Heart right ventricle (tissue), 16 donors: Measurements from ENCODE around the gene ATG16L1. TPM values are rescaled to one million over a fixed set of nuclear protein-coding genes. Genes with fewer than 3 reads are reported as not detected.

ENCODE experiments used
- ATAC-seq, 8 donors: fragments of 200-7000 bp; cut with Tn5 transposase; one replicate each; pipeline ENCODE4 v1.9.1; 2020; ENCODE audit warnings: mild to moderate bottlenecking in 8 of 8, moderate library complexity in 8 of 8, moderate number of reproducible peaks in 1 of 8
- DNase-seq, 2 donors: peaks; one replicate each; pipeline ENCODE4 v3.0.0-alpha.2; 2020
- H3K27ac ChIP-seq, 10 donors: fragments of 200-600 bp; sonication (generic) in 2 of 10; one replicate each; pipeline versions ENCODE4 v1.5.0 to v1.8.0; 2020 to 2022; ENCODE audit warnings: mild to moderate bottlenecking in 3 of 10
- H3K27me3 ChIP-seq, 7 donors: fragments of 200-600 bp; one replicate each; pipeline ENCODE4 v1.8.0; 2021 to 2022; ENCODE audit warnings: mild to moderate bottlenecking in 2 of 7
- H3K36me3 ChIP-seq, 9 donors: fragments of 200-600 bp; sonication (generic) in 1 of 9; one replicate each; pipeline versions ENCODE4 v1.5.0 to v1.8.0; 2020 to 2022; ENCODE audit warnings: mild to moderate bottlenecking in 2 of 9
- H3K4me1 ChIP-seq, 9 donors: fragments of 200-600 bp; sonication (generic) in 1 of 9; one replicate each; pipeline versions ENCODE4 v1.5.0 to v1.8.0; 2020 to 2022; ENCODE audit warnings: mild to moderate bottlenecking in 4 of 9
- H3K4me3 ChIP-seq, 10 donors: fragments of 200-600 bp; sonication (generic) in 2 of 10; one replicate each; pipeline versions ENCODE4 v1.5.0 to v1.8.0; 2020 to 2022; ENCODE audit warnings: mild to moderate bottlenecking in 7 of 10, moderate library complexity in 2 of 10
- H3K9me3 ChIP-seq, 11 donors: fragments of 200-600 bp in 10 of 11; sonication (generic) in 2 of 11; one replicate each; pipeline versions ENCODE4 v1.5.0 to v1.8.0; 2013 to 2022; ENCODE audit warnings: mild to moderate bottlenecking in 2 of 11, control low read depth in 1 of 11, moderate library complexity in 1 of 11
- WGBS, 2 donors: extraction: QIAGEN DNeasy Blood & Tissue Kit; methylation state at CpG; one replicate each; pipeline ENCODE4 v1.1.7; 2013; ENCODE audit warnings: inconsistent platforms in 1 of 2; 5-methylcytosine and 5-hydroxymethylcytosine counted together
- intact Hi-C, 10 donors: fragments of 100-400 bp; cut with DNase I; formaldehyde crosslinking; loops; one replicate each; pipeline versions ENCODE4 v1.11.1 to v1.14.2; 2022
- long read RNA-seq, 3 donors: library from polyadenylated mRNA; unstranded; transcript quantifications; one replicate each; pipeline ENCODE4 v2.0.0, GENCODE V29; 2020 to 2021
- polyA plus RNA-seq, 2 donors: library from polyadenylated mRNA; stranded (reverse); fragments of 200-250 nt; gene quantifications; one replicate each; pipeline ENCODE4 v1.2.3, GENCODE V29; 2013
- total RNA-seq, 10 donors: library from RNA; stranded (reverse); fragmentation: NEBNext Ultra II Directional in 3 of 10; extraction: Animal tissue kit (Norgen Biotek cat#: 25700) in 3 of 10; gene quantifications; one replicate each; pipeline versions ENCODE4 v1.2.1 to v1.2.4, GENCODE V29; 2021 to 2023
- TF ChIP-seq, protein P1 (sequence below), 9 donors: fragments of 200-600 bp; sonication (generic) in 2 of 9; IDR thresholded peaks; one replicate each; pipeline versions ENCODE4 v1.5.0 to v1.8.0; 2021 to 2022; ENCODE audit warnings: antibody characterized with exemption in 9 of 9, mild to moderate bottlenecking in 5 of 9, moderate library complexity in 1 of 9
- donor health status: Arrhythmogenic right ventricular cardiomyopathy.
- donor health status: ischemic (EF 13 %, LVEDD 7.1; RV severe dilation, severe dysfunction).
- donor health status: healthy with polysubstance abuse.
- donor health status: DM: no; HTN: yes; CAD: no.
- donor health status: DM: no; HTN: no; CAD: no.
- donor health status: ischemic (EF 25% LVEDD 6.9; RV normal size, moderate dysfunction).
- donor health status: ischemic (EF 25% LVEDD 5.7; RV mildly dilated, moderate dysfunction).
- donor health status: healthy.
- donor health status: DM: yes; HTN: yes; CAD: no.
- donor health status: Ischemic cardiomyopathy.
- donor health status: ischemic (EF 35%, LVEDD 5.7; RV mildly dilated, moderate dysfunction).
- donor health status: nonischemic (EF 11% LVEDD 7.7; RV severe dilation, severe dysfunction).
- donor health status: DM: yes; HTN: yes; CAD: no.
- donor health status: PGD.
- donor health status: ischemic (EF 29% LVEDD 5.4; RV normal size, mild dysfunction).
- donor health status: nonischemic (EF 23%, LVEDD 6.1; RV moderate dilation, normal function).

The ATG16L1 gene
- total RNA-seq (10 to 100 TPM; 13.2 to 19.2 (median 16.7) TPM), polyA plus RNA-seq (10 to 100 TPM in 1 of 2 donors, 1 to 10 TPM in 1; 7.4 to 12.1 TPM)
- long read RNA-seq, donor 1, transcript ATG16L1-204 (19 exons, 3,313 nt): major isoform, 8 of 15 reads
- long read RNA-seq, donor 1, partial matches to known transcripts: 2 of 15 reads
- long read RNA-seq, donor 1, other reads (novel, unspliced or antisense): 4 of 15 reads
- long read RNA-seq, donor 2, transcript ATG16L1-204 (19 exons, 3,313 nt): major isoform, 14 of 20 reads
- long read RNA-seq, donor 2, partial matches to known transcripts: 1 of 20 reads
- long read RNA-seq, donor 2, other reads (novel, unspliced or antisense): 4 of 20 reads
- long read RNA-seq, donor 3, transcript ATG16L1-204 (19 exons, 3,313 nt): major isoform, 12 of 28 reads
- long read RNA-seq, donor 3, partial matches to known transcripts: 3 of 28 reads
- long read RNA-seq, donor 3, other reads (novel, unspliced or antisense): 11 of 28 reads

DNA sequence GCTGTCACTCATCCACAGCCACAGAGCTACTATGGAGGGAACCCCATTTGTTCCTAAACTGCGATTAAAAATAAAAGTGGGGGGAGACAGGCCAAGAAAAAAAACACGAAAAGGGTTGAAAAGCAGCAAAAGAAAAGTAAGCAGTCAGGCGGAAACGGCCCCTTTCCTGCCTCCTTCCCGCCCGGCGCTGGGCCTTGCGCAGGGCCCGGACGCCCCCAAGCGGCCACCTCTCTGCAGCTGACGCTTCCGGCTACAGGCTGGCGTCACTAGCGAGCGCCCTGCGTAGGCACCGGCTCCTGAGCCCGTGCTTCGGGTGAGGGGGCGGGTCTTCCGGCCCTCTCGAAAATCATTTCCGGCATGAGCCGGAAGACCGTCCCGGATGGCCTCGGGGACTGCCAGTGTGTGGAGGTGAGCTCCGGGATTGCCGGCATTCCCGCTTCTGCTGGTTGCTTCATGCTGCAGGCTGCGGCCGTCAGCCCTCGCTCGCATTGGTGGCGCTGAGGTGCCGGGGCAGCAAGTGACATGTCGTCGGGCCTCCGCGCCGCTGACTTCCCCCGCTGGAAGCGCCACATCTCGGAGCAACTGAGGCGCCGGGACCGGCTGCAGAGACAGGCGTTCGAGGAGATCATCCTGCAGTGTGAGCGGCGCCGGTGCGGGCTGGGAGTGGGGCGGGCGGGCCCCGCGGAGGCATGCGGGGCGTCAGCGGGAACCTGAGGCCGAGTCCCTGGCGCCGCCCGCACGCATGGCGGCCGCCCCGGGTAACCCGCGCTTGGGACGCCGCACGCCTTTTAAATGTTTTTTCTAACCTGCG is at the start of gene ATG16L1:
TSS of gene ATG16L1 (plus strand) at position 368 of the 811 bp plus-strand sequence. CDS start at position 523, 155 bp downstream.
- H3K36me3 ChIP-seq: peaks cover 0 to 28% (median 7%) of the 10 kb centered on the region in 9 donors
- TF ChIP-seq, protein P1, sequence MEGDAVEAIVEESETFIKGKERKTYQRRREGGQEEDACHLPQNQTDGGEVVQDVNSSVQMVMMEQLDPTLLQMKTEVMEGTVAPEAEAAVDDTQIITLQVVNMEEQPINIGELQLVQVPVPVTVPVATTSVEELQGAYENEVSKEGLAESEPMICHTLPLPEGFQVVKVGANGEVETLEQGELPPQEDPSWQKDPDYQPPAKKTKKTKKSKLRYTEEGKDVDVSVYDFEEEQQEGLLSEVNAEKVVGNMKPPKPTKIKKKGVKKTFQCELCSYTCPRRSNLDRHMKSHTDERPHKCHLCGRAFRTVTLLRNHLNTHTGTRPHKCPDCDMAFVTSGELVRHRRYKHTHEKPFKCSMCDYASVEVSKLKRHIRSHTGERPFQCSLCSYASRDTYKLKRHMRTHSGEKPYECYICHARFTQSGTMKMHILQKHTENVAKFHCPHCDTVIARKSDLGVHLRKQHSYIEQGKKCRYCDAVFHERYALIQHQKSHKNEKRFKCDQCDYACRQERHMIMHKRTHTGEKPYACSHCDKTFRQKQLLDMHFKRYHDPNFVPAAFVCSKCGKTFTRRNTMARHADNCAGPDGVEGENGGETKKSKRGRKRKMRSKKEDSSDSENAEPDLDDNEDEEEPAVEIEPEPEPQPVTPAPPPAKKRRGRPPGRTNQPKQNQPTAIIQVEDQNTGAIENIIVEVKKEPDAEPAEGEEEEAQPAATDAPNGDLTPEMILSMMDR (IDR thresholded peaks at IDR 0.05): peak; percentile 73 to 99 (median 95)
- H3K27me3 ChIP-seq: no peaks in the 10 kb centered on the region
- peak; percentile 99 to 100 (median 100) for ATAC-seq
- intact Hi-C loops: loop anchor here in 9 of 10 donors (1.0 to 10.0 kb wide), 15 partner anchors 154 to 649 kb away; no protein-coding TSS in a partner anchor
- peak; percentile 94 to 96 for DNase-seq
- H3K27ac ChIP-seq: peak within 1 kb of the TSS in 9 of 10 donors; percentile 82 to 94 (median 86)
- peak within 1 kb of the TSS; percentile 80 to 99 (median 96) for H3K4me3 ChIP-seq
- no peaks in the 10 kb centered on the region for H3K9me3 ChIP-seq
- 0% methylated on average over 74 to 75 of the region's 75 CpGs for WGBS, 2 donors
- H3K4me1 ChIP-seq: peaks cover 0 to 61% (median 25%) of the 10 kb centered on the region in 9 donors

DNA sequence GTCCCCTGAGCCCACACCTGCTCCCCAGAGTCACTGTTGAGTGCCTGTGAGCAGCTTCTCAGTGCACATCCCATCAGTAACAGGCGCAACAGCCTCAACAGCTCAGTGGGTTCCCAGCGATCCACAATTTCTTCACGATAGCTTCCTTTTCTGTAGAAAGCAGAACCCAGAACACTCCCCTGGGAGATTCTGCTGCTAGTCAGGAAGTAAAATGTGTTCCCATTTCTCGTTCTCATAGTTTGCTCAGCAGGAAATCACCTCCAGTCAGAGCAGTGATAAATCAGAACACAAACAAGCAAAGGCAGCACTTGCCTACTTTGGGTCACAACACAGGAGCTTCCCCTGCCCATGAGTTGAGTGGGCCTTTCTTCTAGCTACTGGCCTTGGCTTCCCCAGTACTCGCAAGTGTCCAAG is 48.9 kb upstream of the ATG16L1 start:
- TF ChIP-seq, protein P1 (IDR thresholded peaks at IDR 0.05): no peak
- H3K9me3 ChIP-seq: peaks cover 0 to 17% (median 0%) of the 10 kb centered on the region in 11 donors
- DNase-seq (no peak), ATAC-seq (peak in 2 of 8 donors; percentile 12 to 25)
- no peak overlapping the region for H3K4me3 ChIP-seq
- H3K36me3 ChIP-seq: peaks cover 0 to 90% (median 0%) of the 10 kb centered on the region in 9 donors
- 62 to 65% methylated on average over 5 of the region's 5 CpGs for WGBS, 2 donors
- H3K27me3 ChIP-seq: no peaks in the 10 kb centered on the region
- H3K4me1 ChIP-seq: peaks cover 0 to 21% (median 0%) of the 10 kb centered on the region in 9 donors
- intact Hi-C loops: no loop called here
- H3K27ac ChIP-seq: no peak overlapping the region

DNA sequence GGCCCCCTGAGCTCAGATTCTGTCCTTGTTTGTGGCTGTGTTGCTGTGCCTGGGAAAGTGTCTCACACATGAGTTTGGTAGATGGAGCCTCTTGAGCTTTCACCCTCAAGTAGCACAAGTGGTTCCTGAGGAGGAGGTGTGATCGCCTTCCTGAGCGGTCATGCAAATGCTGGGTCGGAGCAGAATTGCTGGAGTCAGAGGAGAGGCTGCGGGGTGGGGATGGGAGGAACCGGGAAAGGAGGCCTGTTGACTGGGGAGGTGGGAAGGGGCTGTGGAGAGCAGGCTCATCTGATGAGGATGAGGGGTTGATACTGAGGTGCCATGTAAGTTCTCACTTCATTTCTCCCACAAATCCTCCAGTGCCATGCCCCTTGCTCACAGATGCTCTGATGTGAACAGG is 48.4 kb upstream of the ATG16L1 start:
- ATAC-seq: no peak
- peaks cover 0 to 17% (median 0%) of the 10 kb centered on the region in 11 donors for H3K9me3 ChIP-seq

More for the DNA sequence above, 48.4 kb upstream of the ATG16L1 start:
- DNase-seq: no peak
- 97 to 98% methylated on average over 5 of the region's 5 CpGs for WGBS, 2 donors
- no peak overlapping the region for H3K4me3 ChIP-seq
- H3K4me1 ChIP-seq: peaks cover 0 to 25% (median 0%) of the 10 kb centered on the region in 9 donors
- no peaks in the 10 kb centered on the region for H3K27me3 ChIP-seq
- H3K36me3 ChIP-seq: peaks cover 0 to 84% (median 0%) of the 10 kb centered on the region in 9 donors
- TF ChIP-seq, protein P1 (IDR thresholded peaks at IDR 0.05): no peak
- intact Hi-C loops: no loop called here
- H3K27ac ChIP-seq: no peak overlapping the region
